GM19239 (cell line): ENCODE measurements around the gene CFAP92.
A peak's percentile ranks its signal among the peaks of the same experiment; 100 is the strongest.

ENCODE experiments used
- DNase-seq: peaks from one replicate; pipeline ENCODE4 v3.0.0; 2011; ENCODE audit warnings: low spot score; ENCODE audit not compliant: insufficient read length
- FAIRE-seq: peaks from 2 replicates; lab custom pipeline; 2011; peaks lifted over from hg19 to GRCh38; lab: Jason Lieb, UNC

Gene CFAP92

GRCh38 chr3:129007792-129008191, 13.9 kb upstream of the CFAP92 start:
- FAIRE-seq (no peak), DNase-seq (no peak)

- DNase-seq = no peak
- FAIRE-seq = no peak
These were observed 13.0 kb upstream of the CFAP92 start for GRCh38 chr3:129006864-129007263.

- DNase-seq (no peak), FAIRE-seq (no peak)
These were observed 11.8 kb upstream of the CFAP92 start for GRCh38 chr3:129005526-129006303.

GRCh38 chr3:129004639-129005295, 10.9 kb upstream of the CFAP92 start:
- DNase-seq = no peak
- FAIRE-seq = no peak

- DNase-seq (no peak), FAIRE-seq (no peak)
These were observed 9.8 kb upstream of the CFAP92 start for GRCh38 chr3:129003578-129004112.

- DNase-seq = no peak
- no peak for FAIRE-seq
These were observed 9.0 kb upstream of the CFAP92 start for GRCh38 chr3:129002573-129003569.

- FAIRE-seq (no peak), DNase-seq (no peak)
These were observed 8.1 kb upstream of the CFAP92 start for GRCh38 chr3:129001806-129002572.

- DNase-seq = no peak
These were observed 7.4 kb upstream of the CFAP92 start, which contains the start of gene EFCC1 for GRCh38 chr3:129001101-129001805. EFCC1 (plus strand) TSS chr3:129001304; CDS start chr3:129001629, 325 bp downstream.

GRCh38 chr3:129000742-129001100, 6.8 kb upstream of the CFAP92 start:
- DNase-seq (no peak), FAIRE-seq (no peak)

More at GRCh38 chr3:129001101-129001805, 7.4 kb upstream of the CFAP92 start, which contains the start of gene EFCC1:
- no peak for FAIRE-seq

- DNase-seq = no peak
- FAIRE-seq = no peak
These were observed 5.2 kb upstream of the CFAP92 start for GRCh38 chr3:128999102-128999501.

GRCh38 chr3:128998561-128998960, 4.7 kb upstream of the CFAP92 start:
- no peak for DNase-seq
- FAIRE-seq = no peak

- FAIRE-seq (no peak), DNase-seq (no peak)
These were observed 3.7 kb upstream of the CFAP92 start for GRCh38 chr3:128997486-128998133.

- FAIRE-seq (no peak), DNase-seq (no peak)
These were observed 2.9 kb upstream of the CFAP92 start for GRCh38 chr3:128996726-128997125.

GRCh38 chr3:128996200-128996599, 2.3 kb upstream of the CFAP92 start:
- FAIRE-seq (no peak), DNase-seq (no peak)

GRCh38 chr3:128995737-128996136, 1.9 kb upstream of the CFAP92 start:
- no peak for FAIRE-seq

GRCh38 chr3:128994581-128995546, 988 bp upstream of the CFAP92 start:
- no peak for DNase-seq
- no peak for FAIRE-seq

More at GRCh38 chr3:128995737-128996136, 1.9 kb upstream of the CFAP92 start:
- no peak for DNase-seq

GRCh38 chr3:128994173-128994512, 267 bp upstream of the CFAP92 start:
- peak; percentile 80 for FAIRE-seq
- DNase-seq = no peak
